ENCODE data around the gene SLC6A1. TPM values are rescaled to one million over a fixed set of nuclear protein-coding genes. Genes with fewer than 3 reads are reported as not detected.

Gene SLC6A1
- polyA plus RNA-seq, 1 of the 3 experiments (the other 2 are of a cell fraction), result not detected

GRCh38 chr3:11059090-11059798 is 66.7 kb downstream of the SLC6A1 start:
- Histone ChIP-seq H3F3A (replicated peaks; ENCODE audit: insufficient read depth) (no peaks in the 10 kb centered on the region), H3K4me1 (ENCODE audit: control insufficient read depth in 1 of 2, insufficient read depth in 2 of 2, low read depth in 1 of 2, low read length in 1 of 2) (peaks cover 0 to 9% of the 10 kb centered on the region in 2 experiments; a peak in 1 of 4 replicates), H3K27ac (ENCODE audit: low read depth in 2 of 2, low read length in 1 of 2) (no peak overlapping the region), H3K4me3 (ENCODE audit: low read depth in 2 of 2, low read length in 1 of 2) (no peak overlapping the region; a peak in 1 of 4 replicates), H3K9ac (no peak overlapping the region), H3K9me3 (no peaks in the 10 kb centered on the region), H3K9me2 (no peaks in the 10 kb centered on the region), H2AFZ (ENCODE audit: low read depth) (0 out of 2 replicates have a peak overlapping the region, but pooled peaks have one; percentile 68), H3K4me2 (no peak overlapping the region), H3K27me3 (ENCODE audit: insufficient read depth) (peaks cover 3% of the 10 kb centered on the region; the same call in 1 of the 2 replicates), H4K20me1 (ENCODE audit: insufficient read depth) (no peaks in the 10 kb centered on the region), H3K79me2 (ENCODE audit: insufficient read depth) (no peaks in the 10 kb centered on the region), H3K36me3 (replicated peaks in 1 of 2; ENCODE audit: control insufficient read depth in 1 of 2, insufficient read depth in 2 of 2, low read length in 1 of 2) (no peaks in the 10 kb centered on the region)
- POLR2A ChIA-PET, result interaction anchor here (2.1 kb wide), 1 partner anchor 114 kb away, joined by 6 read pairs; no protein-coding TSS in a partner anchor
- peak; percentile 99 for TF ChIP-seq RAD21 (IDR thresholded peaks at IDR 0.05; ENCODE audit: low read length)
- TF ChIP-seq NRF1 (IDR thresholded peaks at IDR 0.05; ENCODE audit: low read depth, low read length), result no peak
- TF ChIP-seq, protein P1, sequence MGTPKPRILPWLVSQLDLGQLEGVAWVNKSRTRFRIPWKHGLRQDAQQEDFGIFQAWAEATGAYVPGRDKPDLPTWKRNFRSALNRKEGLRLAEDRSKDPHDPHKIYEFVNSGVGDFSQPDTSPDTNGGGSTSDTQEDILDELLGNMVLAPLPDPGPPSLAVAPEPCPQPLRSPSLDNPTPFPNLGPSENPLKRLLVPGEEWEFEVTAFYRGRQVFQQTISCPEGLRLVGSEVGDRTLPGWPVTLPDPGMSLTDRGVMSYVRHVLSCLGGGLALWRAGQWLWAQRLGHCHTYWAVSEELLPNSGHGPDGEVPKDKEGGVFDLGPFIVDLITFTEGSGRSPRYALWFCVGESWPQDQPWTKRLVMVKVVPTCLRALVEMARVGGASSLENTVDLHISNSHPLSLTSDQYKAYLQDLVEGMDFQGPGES (IDR thresholded peaks at IDR 0.05; ENCODE audit: low read depth, low read length), result no peak
- TF ChIP-seq, protein P2, sequence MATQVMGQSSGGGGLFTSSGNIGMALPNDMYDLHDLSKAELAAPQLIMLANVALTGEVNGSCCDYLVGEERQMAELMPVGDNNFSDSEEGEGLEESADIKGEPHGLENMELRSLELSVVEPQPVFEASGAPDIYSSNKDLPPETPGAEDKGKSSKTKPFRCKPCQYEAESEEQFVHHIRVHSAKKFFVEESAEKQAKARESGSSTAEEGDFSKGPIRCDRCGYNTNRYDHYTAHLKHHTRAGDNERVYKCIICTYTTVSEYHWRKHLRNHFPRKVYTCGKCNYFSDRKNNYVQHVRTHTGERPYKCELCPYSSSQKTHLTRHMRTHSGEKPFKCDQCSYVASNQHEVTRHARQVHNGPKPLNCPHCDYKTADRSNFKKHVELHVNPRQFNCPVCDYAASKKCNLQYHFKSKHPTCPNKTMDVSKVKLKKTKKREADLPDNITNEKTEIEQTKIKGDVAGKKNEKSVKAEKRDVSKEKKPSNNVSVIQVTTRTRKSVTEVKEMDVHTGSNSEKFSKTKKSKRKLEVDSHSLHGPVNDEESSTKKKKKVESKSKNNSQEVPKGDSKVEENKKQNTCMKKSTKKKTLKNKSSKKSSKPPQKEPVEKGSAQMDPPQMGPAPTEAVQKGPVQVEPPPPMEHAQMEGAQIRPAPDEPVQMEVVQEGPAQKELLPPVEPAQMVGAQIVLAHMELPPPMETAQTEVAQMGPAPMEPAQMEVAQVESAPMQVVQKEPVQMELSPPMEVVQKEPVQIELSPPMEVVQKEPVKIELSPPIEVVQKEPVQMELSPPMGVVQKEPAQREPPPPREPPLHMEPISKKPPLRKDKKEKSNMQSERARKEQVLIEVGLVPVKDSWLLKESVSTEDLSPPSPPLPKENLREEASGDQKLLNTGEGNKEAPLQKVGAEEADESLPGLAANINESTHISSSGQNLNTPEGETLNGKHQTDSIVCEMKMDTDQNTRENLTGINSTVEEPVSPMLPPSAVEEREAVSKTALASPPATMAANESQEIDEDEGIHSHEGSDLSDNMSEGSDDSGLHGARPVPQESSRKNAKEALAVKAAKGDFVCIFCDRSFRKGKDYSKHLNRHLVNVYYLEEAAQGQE (IDR thresholded peaks at IDR 0.05; ENCODE audit: low read depth, low read length), result no peak
- TF ChIP-seq, protein P3, sequence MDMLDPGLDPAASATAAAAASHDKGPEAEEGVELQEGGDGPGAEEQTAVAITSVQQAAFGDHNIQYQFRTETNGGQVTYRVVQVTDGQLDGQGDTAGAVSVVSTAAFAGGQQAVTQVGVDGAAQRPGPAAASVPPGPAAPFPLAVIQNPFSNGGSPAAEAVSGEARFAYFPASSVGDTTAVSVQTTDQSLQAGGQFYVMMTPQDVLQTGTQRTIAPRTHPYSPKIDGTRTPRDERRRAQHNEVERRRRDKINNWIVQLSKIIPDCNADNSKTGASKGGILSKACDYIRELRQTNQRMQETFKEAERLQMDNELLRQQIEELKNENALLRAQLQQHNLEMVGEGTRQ (IDR thresholded peaks at IDR 0.05; ENCODE audit: borderline replicate concordance, low read depth, low read length), result no peak
- TF ChIP-seq USF1 (IDR thresholded peaks at IDR 0.05; ENCODE audit: borderline replicate concordance, low read depth), result no peak
- no peak for TF ChIP-seq EZH2phosphoT487 (IDR thresholded peaks at IDR 0.05; ENCODE audit: borderline replicate concordance, low read depth)
- TF ChIP-seq JUND (IDR thresholded peaks at IDR 0.05), result no peak
- TF ChIP-seq YY1 (IDR thresholded peaks at IDR 0.05; ENCODE audit: low read depth), result no peak
- no peak for TF ChIP-seq FOXM1 (IDR thresholded peaks at IDR 0.05; ENCODE audit: low read depth)
- peak; percentile 81 for TF ChIP-seq CTCF (IDR thresholded peaks at IDR 0.05)
- no peak for TF ChIP-seq TAF1 (IDR thresholded peaks at IDR 0.05; ENCODE audit: borderline replicate concordance, low read depth, low read length)
- TF ChIP-seq MEF2A (IDR thresholded peaks at IDR 0.05; ENCODE audit: borderline replicate concordance, low read depth), result no peak
- no peak for TF ChIP-seq RCOR1 (IDR thresholded peaks at IDR 0.05; ENCODE audit: low read length)
- peak; percentile 94 for TF ChIP-seq SMC3 (IDR thresholded peaks at IDR 0.05; ENCODE audit: low read depth, low read length)
- peak; percentile 83 for DNase-seq
- CTCF ChIA-PET, result interaction anchor here (0.5 to 5.1 kb wide), 82 partner anchors 12 to 592 kb away, joined by 3 to 281 read pairs (median 7); partner anchors contain the start of genes HRH1 and SLC6A1
- 41% methylated on average over 12 of the region's 14 CpGs for WGBS (ENCODE audit: low lambda C conversion rate)
